Loucy (cell line): Measurements from ENCODE around the gene GPHA2.

Experiments used
- EZH2phosphoT487 ChIP-seq: fragments of 200-600 bp; IDR thresholded peaks from 2 replicates; pipeline ENCODE4 v1.6.1; 2018; ENCODE audit warnings: antibody characterized with exemption, mild to moderate bottlenecking, moderate library complexity, borderline replicate concordance
- TF ChIP-seq, protein P1 (sequence below): fragments of 200-600 bp; sonication (generic); conservative IDR thresholded peaks from 2 replicates; pipeline ENCODE4 v1.5.1; 2014; ENCODE audit warnings: mild to moderate bottlenecking, antibody characterized with exemption, low read length

DNA sequence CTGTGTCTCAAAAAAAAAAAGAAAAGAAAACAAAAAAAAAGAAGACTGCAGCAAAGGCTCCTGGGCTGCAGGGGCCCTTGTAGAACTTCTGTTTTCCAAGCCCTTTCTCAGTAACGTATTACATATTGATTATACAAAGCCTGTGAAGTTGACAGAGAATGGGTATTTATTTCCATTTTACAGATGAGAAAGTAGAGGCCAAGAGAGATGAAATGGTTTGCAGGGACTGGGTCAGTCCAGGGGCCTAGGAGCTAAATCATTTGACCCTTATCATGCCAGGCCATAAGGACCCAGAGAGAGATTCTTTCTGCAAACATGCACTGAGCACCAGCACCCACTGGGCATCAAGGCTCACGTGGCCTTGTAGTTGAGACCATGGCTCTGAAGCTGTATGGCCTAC lies 6.7 kb downstream of the GPHA2 start:
- TF ChIP-seq, protein P1, sequence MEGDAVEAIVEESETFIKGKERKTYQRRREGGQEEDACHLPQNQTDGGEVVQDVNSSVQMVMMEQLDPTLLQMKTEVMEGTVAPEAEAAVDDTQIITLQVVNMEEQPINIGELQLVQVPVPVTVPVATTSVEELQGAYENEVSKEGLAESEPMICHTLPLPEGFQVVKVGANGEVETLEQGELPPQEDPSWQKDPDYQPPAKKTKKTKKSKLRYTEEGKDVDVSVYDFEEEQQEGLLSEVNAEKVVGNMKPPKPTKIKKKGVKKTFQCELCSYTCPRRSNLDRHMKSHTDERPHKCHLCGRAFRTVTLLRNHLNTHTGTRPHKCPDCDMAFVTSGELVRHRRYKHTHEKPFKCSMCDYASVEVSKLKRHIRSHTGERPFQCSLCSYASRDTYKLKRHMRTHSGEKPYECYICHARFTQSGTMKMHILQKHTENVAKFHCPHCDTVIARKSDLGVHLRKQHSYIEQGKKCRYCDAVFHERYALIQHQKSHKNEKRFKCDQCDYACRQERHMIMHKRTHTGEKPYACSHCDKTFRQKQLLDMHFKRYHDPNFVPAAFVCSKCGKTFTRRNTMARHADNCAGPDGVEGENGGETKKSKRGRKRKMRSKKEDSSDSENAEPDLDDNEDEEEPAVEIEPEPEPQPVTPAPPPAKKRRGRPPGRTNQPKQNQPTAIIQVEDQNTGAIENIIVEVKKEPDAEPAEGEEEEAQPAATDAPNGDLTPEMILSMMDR: no peak
- no peak for TF ChIP-seq EZH2phosphoT487
